OCI-LY1 (cell line): ENCODE measurements around the gene NFIA.

ENCODE experiments used
- EZH2 ChIP-seq: fragments of 200-600 bp; sonication (generic), shearing (Covaris generic); IDR thresholded peaks from 2 replicates; pipeline ENCODE4 v1.8.0; 2017; ENCODE audit warnings: borderline replicate concordance, mixed run types, mild to moderate bottlenecking, antibody characterized with exemption, low read length, moderate library complexity, mixed read lengths
- TF ChIP-seq, protein P1 (sequence below): fragments of 200-600 bp; sonication (generic), shearing (Covaris generic); IDR thresholded peaks from 2 replicates; pipeline ENCODE4 v1.5.1; 2017; ENCODE audit warnings: mild to moderate bottlenecking, antibody characterized with exemption, low read length, moderate library complexity, mixed read lengths

DNA sequence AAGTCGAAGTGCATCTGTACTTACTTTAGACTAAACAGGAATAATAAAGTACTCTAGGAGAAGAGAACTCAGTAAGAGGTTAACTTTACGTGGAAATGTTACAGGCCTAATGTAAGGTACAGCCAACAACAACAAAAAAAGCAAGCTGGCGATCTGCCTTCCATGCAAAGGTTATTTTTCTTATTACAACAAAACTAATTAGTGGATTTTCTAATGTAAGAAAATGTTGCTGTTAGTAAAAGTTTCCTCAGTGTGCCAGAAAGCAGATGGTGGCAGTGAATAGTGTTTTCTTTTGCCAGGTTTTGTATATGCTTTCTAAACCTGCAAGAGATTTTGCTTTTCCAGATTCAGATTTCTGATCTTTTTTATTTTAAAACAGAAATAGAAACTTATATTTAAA, 179.2 kb downstream of the NFIA start:
- TF ChIP-seq, protein P1, sequence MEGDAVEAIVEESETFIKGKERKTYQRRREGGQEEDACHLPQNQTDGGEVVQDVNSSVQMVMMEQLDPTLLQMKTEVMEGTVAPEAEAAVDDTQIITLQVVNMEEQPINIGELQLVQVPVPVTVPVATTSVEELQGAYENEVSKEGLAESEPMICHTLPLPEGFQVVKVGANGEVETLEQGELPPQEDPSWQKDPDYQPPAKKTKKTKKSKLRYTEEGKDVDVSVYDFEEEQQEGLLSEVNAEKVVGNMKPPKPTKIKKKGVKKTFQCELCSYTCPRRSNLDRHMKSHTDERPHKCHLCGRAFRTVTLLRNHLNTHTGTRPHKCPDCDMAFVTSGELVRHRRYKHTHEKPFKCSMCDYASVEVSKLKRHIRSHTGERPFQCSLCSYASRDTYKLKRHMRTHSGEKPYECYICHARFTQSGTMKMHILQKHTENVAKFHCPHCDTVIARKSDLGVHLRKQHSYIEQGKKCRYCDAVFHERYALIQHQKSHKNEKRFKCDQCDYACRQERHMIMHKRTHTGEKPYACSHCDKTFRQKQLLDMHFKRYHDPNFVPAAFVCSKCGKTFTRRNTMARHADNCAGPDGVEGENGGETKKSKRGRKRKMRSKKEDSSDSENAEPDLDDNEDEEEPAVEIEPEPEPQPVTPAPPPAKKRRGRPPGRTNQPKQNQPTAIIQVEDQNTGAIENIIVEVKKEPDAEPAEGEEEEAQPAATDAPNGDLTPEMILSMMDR, result no peak
- TF ChIP-seq EZH2, result no peak
